Limb (tissue), 2 donors: ENCODE measurements around the gene ZNF839.
"Not testable (repeated sequence)": the region's sequence is repeated elsewhere in the genome, so short reads cannot be mapped to it uniquely, and the experiment has no call there.

Experiments used
- DNase-seq, 2 donors: peaks; one replicate each; pipeline ENCODE4 v3.0.0-alpha.2; 2016; ENCODE audit errors: extremely low spot score in 2 of 2

Gene ZNF839

GRCh38 chr14:102341566-102341965, 22.0 kb downstream of the ZNF839 start:
- no peak for DNase-seq

- DNase-seq, result no peak
Measured at GRCh38 chr14:102342238-102342637, 22.7 kb downstream of the ZNF839 start.

- DNase-seq, result no peak
Measured at GRCh38 chr14:102344084-102344483, 24.5 kb downstream of the ZNF839 start.

- no peak for DNase-seq
Measured at GRCh38 chr14:102344485-102344884, 24.9 kb downstream of the ZNF839 start.

- no peak for DNase-seq
Measured at GRCh38 chr14:102345232-102345631, 25.7 kb downstream of the ZNF839 start.

- no peak for DNase-seq
Measured at GRCh38 chr14:102346645-102347044, 27.1 kb downstream of the ZNF839 start.

GRCh38 chr14:102348376-102348775, 28.8 kb downstream of the ZNF839 start:
- DNase-seq, result no peak

GRCh38 chr14:102351023-102351422, 31.5 kb downstream of the ZNF839 start:
- no peak for DNase-seq

GRCh38 chr14:102351593-102351992, 32.0 kb downstream of the ZNF839 start:
- DNase-seq, result not testable (repeated sequence)

- no peak for DNase-seq
Measured at GRCh38 chr14:102352213-102352612, 32.7 kb downstream of the ZNF839 start.

- DNase-seq, result no peak
Measured at GRCh38 chr14:102353126-102353619, 33.6 kb downstream of the ZNF839 start.

GRCh38 chr14:102356280-102356679, 36.7 kb downstream of the ZNF839 start:
- DNase-seq, result no peak

GRCh38 chr14:102359341-102359740, 39.8 kb downstream of the ZNF839 start:
- no peak for DNase-seq

GRCh38 chr14:102360388-102360787, 40.8 kb downstream of the ZNF839 start:
- no peak for DNase-seq

- no peak for DNase-seq
Measured at GRCh38 chr14:102362084-102362483, 42.5 kb downstream of the ZNF839 start.

GRCh38 chr14:102362545-102363181, 43.1 kb downstream of the ZNF839 start, which contains the start of the genes CINP and TECPR2:
Gene CINP (minus strand): TSS chr14:102362890. CDS start chr14:102362851, 39 bp downstream.
Gene TECPR2 (plus strand): TSS chr14:102362941. CDS start chr14:102376722, 13,781 bp downstream.
- DNase-seq, result peak; percentile 93 to 98

- DNase-seq, result peak in 1 of 2 donors; percentile 8
Measured at GRCh38 chr14:102363182-102363943, 43.8 kb downstream of the ZNF839 start.

GRCh38 chr14:102370305-102370809, 50.8 kb downstream of the ZNF839 start:
- DNase-seq, result no peak

GRCh38 chr14:102371361-102371760, 51.8 kb downstream of the ZNF839 start:
- no peak for DNase-seq

GRCh38 chr14:102373110-102373509, 53.6 kb downstream of the ZNF839 start:
- no peak for DNase-seq

- no peak for DNase-seq
Measured at GRCh38 chr14:102374264-102374663, 54.7 kb downstream of the ZNF839 start.

GRCh38 chr14:102375119-102375518, 55.6 kb downstream of the ZNF839 start:
- DNase-seq, result no peak
